ENCODE results near the gene SPTBN5.

- TF ChIP-seq CTCF (IDR thresholded peaks at IDR 0.05; ENCODE audit: low read length): no peak
- TF ChIP-seq EZH2 (optimal IDR thresholded peaks at IDR 0.05; ENCODE audit: low read depth, low read length): no peak
These were observed 88.8 kb downstream of the SPTBN5 start for GRCh38 chr15:41804916-41805666.

Measured in MM.1S (cell line).